SK-N-SH (cell line): ENCODE results near the gene AKR7A2. TPM values are rescaled to one million over a fixed set of nuclear protein-coding genes. Genes with fewer than 3 reads are reported as not detected.

ENCODE experiments used
- CTCF ChIA-PET: fragments of 300-600, 350-600 bp; formaldehyde crosslinking; extraction: SDS; loops from one replicate; lab custom pipeline; 2021; lab: Yijun Ruan, JAX
- POLR2A ChIA-PET: fragments of 350-600 bp; sonication (Branson Sonifier 250); formaldehyde crosslinking; extraction: SDS; loops from one replicate; lab custom pipeline; 2020; ENCODE audit warnings: antibody characterized with exemption, inconsistent platforms; lab: Yijun Ruan, JAX
- DNase-seq: peaks from one replicate; pipeline ENCODE4 v3.0.0; 2012
- H2AFZ ChIP-seq: fragments of 200-600 bp; sonication (generic); 2 replicates; pipeline ENCODE4 v1.8.1; 2016; ENCODE audit warnings: antibody characterized with exemption, mild to moderate bottlenecking, low read depth
- H3F3A ChIP-seq: fragments of 200-600 bp; sonication (generic); replicated peaks from 2 replicates; pipeline ENCODE3; 2016; ENCODE audit warnings: antibody characterized with exemption, mild to moderate bottlenecking; ENCODE audit not compliant: insufficient read depth
- H3K27ac ChIP-seq, 2 experiments: fragments of 200-500 bp in 1 of 2; fragments of 200-600 bp in 1 of 2; sonication (Bioruptor generic) in 1 of 2; sonication (generic), shearing (Covaris generic) in 1 of 2; 2 replicates each; pipeline versions ENCODE4 v1.5.1 to v1.6.1; 2014 to 2016; ENCODE audit warnings: low read depth in 2 of 2, inconsistent platforms in 1 of 2, low read length in 1 of 2, mild to moderate bottlenecking in 1 of 2, mixed read lengths in 1 of 2
- H3K27me3 ChIP-seq: fragments of 200-600 bp; sonication (generic), shearing (Covaris generic); 2 replicates; pipeline ENCODE4 v1.6.1; 2016; ENCODE audit warnings: mixed run types; ENCODE audit not compliant: insufficient read depth
- H3K36me3 ChIP-seq, 2 experiments: fragments of 200-500 bp in 1 of 2; fragments of 200-600 bp in 1 of 2; sonication (Bioruptor generic) in 1 of 2; sonication (generic) in 1 of 2; replicated peaks in 1 of 2; 2 replicates each; pipeline versions ENCODE3 to v1.5.1; 2014 to 2016; ENCODE audit warnings: low read length in 1 of 2, mild to moderate bottlenecking in 1 of 2; ENCODE audit not compliant: insufficient read depth in 2 of 2, control insufficient read depth in 1 of 2
- H3K4me1 ChIP-seq, 2 experiments: fragments of 200-500 bp in 1 of 2; fragments of 200-600 bp in 1 of 2; sonication (Bioruptor generic) in 1 of 2; sonication (generic), shearing (Covaris generic) in 1 of 2; 2 replicates each; pipeline versions ENCODE4 v1.5.1 to v1.6.1; 2014 to 2016; ENCODE audit warnings: low read depth in 1 of 2, low read length in 1 of 2, mixed run types in 1 of 2; ENCODE audit not compliant: insufficient read depth in 2 of 2, control insufficient read depth in 1 of 2
- H3K4me2 ChIP-seq: fragments of 200-600 bp; sonication (generic), shearing (Covaris generic); 2 replicates; pipeline ENCODE4 v1.6.1; 2017; ENCODE audit warnings: mixed run types
- H3K4me3 ChIP-seq, 2 experiments: fragments of 200-500 bp in 1 of 2; fragments of 200-600 bp in 1 of 2; sonication (Bioruptor generic) in 1 of 2; sonication (generic), shearing (Covaris generic) in 1 of 2; 2 replicates each; pipeline versions ENCODE4 v1.5.1 to v1.8.1; 2014 to 2016; ENCODE audit warnings: low read depth in 2 of 2, inconsistent platforms in 1 of 2, low read length in 1 of 2, mild to moderate bottlenecking in 1 of 2, mixed read lengths in 1 of 2, moderate library complexity in 1 of 2
- H3K79me2 ChIP-seq: fragments of 200-600 bp; sonication (generic); 2 replicates; pipeline ENCODE4 v1.8.1; 2017; ENCODE audit warnings: mild to moderate bottlenecking; ENCODE audit not compliant: insufficient read depth
- H3K9ac ChIP-seq: fragments of 200-600 bp; sonication (generic); 2 replicates; pipeline ENCODE4 v1.6.1; 2017; ENCODE audit warnings: mixed run types
- H3K9me2 ChIP-seq: fragments of 200-600 bp; sonication (generic); 2 replicates; pipeline ENCODE4 v1.6.1; 2017; ENCODE audit warnings: mixed run types
- H3K9me3 ChIP-seq: fragments of 200-600 bp; sonication (generic); 2 replicates; pipeline ENCODE4 v1.6.1; 2017; ENCODE audit warnings: mixed run types, mild to moderate bottlenecking, moderate library complexity
- H4K20me1 ChIP-seq: fragments of 200-600 bp; sonication (generic); 2 replicates; pipeline ENCODE4 v1.6.1; 2017; ENCODE audit warnings: mild to moderate bottlenecking, mixed run types; ENCODE audit not compliant: insufficient read depth
- EP300 ChIP-seq, 2 experiments: IDR thresholded peaks; 2 replicates each; pipeline versions ENCODE4 v1.4.0 to v1.6.1; 2012; ENCODE audit warnings: borderline replicate concordance in 1 of 2, low read depth in 1 of 2, low read length in 1 of 2
- FOSL2 ChIP-seq: IDR thresholded peaks from 2 replicates; pipeline ENCODE4 v1.4.0; 2012; ENCODE audit warnings: low read depth, mild to moderate bottlenecking, moderate library complexity, borderline replicate concordance
- FOXM1 ChIP-seq: IDR thresholded peaks from 2 replicates; pipeline ENCODE4 v1.4.0; 2012; ENCODE audit warnings: low read depth, mild to moderate bottlenecking
- JUND ChIP-seq: IDR thresholded peaks from 2 replicates; pipeline ENCODE4 v1.4.0; 2012
- NRF1 ChIP-seq: IDR thresholded peaks from 2 replicates; pipeline ENCODE4 v1.6.1; 2012; ENCODE audit warnings: low read depth, mild to moderate bottlenecking, low read length
- POLR2AphosphoS5 ChIP-seq: IDR thresholded peaks from 2 replicates; pipeline ENCODE4 v1.6.1; 2012; ENCODE audit warnings: low read depth, low read length
- RCOR1 ChIP-seq: fragments of 150-350 bp; IDR thresholded peaks from 2 replicates; pipeline ENCODE4 v1.6.1; 2017; ENCODE audit warnings: antibody characterized with exemption, low read length
- REST ChIP-seq: IDR thresholded peaks from 2 replicates; pipeline ENCODE4 v1.6.1; 2012; ENCODE audit warnings: mild to moderate bottlenecking, low read depth, low read length, moderate library complexity
- RFX5 ChIP-seq: IDR thresholded peaks from 2 replicates; pipeline ENCODE4 v1.6.1; 2012; ENCODE audit warnings: mild to moderate bottlenecking, improper control_type of control experiment, low read length
- RXRA ChIP-seq: IDR thresholded peaks from 2 replicates; pipeline ENCODE4 v1.4.0; 2012; ENCODE audit warnings: low read depth, mild to moderate bottlenecking, borderline replicate concordance
- SIN3A ChIP-seq: IDR thresholded peaks from 2 replicates; pipeline ENCODE4 v1.6.1; 2012; ENCODE audit warnings: low read depth, mild to moderate bottlenecking, low read length, moderate library complexity, borderline replicate concordance
- SMC3 ChIP-seq: IDR thresholded peaks from 2 replicates; pipeline ENCODE4 v1.6.1; 2012; ENCODE audit warnings: low read depth, low read length, improper control_type of control experiment
- TEAD4 ChIP-seq: IDR thresholded peaks from 2 replicates; pipeline ENCODE4 v1.4.0; 2012; ENCODE audit warnings: mild to moderate bottlenecking, borderline replicate concordance; ENCODE audit not compliant: insufficient read depth
- YY1 ChIP-seq: IDR thresholded peaks from 2 replicates; pipeline ENCODE4 v1.4.0; 2012; ENCODE audit warnings: low read depth, mild to moderate bottlenecking
- WGBS: methylation state at CpG from one replicate; pipeline ENCODE4 v1.1.6; 2017; ENCODE audit warnings: low lambda C conversion rate; 5-methylcytosine and 5-hydroxymethylcytosine counted together
- polyA plus RNA-seq, 3 experiments: library from polyadenylated mRNA; depleted of rRNA; stranded (reverse); fragments of >200 nt; gene quantifications; 2 replicates each; pipeline ENCODE4 v1.2.3, GENCODE V29; 2012
- TF ChIP-seq, protein P1 (sequence below): IDR thresholded peaks from 2 replicates; pipeline ENCODE4 v1.4.0; 2012; ENCODE audit warnings: low read depth, borderline replicate concordance
- TF ChIP-seq, protein P2 (sequence below): fragments of 200-600 bp; sonication (generic); IDR thresholded peaks from 2 replicates; pipeline ENCODE4 v1.6.1; 2017; ENCODE audit warnings: antibody characterized with exemption, mild to moderate bottlenecking, moderate library complexity
- TF ChIP-seq, protein P3 (sequence below): fragments of 150-350 bp; IDR thresholded peaks from 2 replicates; pipeline ENCODE4 v1.6.1; 2017; ENCODE audit warnings: antibody characterized with exemption, low read length, low read depth, borderline replicate concordance

Gene AKR7A2
- polyA plus RNA-seq, 1 of the 3 experiments (the other 2 are of a cell fraction), result 40.7 TPM

DNA sequence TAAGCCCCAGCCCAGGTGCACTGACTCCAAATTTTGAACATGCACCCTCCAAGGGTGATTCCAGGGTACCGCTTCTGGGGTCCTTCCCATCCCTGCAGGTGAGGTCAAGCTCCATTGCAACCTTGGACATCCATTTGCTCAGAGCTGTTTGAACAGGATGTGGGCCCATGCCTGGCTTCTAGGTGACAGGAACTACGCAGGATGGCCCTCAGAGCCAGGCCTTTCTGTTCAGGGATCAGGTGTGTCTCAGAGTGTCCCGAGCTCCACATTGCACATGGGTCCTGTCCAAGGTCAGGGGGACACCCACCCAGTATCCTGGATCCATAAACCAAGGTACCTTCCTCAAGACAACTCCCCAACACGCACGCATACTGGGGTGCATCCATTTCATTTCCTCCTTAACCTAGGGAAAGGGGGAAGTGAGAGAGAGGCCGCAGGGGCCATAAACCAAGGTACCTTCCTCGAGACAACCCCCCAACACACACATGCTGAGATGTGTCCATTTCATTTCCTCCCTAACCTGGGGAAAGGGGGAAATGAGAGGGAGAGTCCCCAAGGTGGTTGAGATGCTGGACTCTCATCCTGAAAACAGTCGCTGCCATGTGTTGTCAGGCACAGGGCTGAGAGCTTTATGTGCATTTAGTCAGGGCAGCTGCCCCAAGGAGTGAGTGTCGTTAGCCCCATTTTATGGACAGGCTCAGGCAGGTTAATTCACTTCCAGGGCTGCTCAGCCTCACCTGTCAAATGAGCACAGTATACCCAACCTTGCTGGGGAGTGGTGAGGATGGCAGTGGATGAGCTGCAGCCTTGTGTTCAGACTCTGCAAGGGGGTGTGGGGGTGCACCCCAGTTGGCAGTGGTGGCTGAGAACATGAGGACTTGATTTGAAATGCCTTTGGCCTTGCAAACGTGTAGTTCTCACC is 2.3 kb upstream of the AKR7A2 start:
- peaks cover 71% of the 10 kb centered on the region for H3K79me2 ChIP-seq
- POLR2A ChIA-PET, result no interaction called here
- H4K20me1 ChIP-seq, result peaks cover 13% of the 10 kb centered on the region; the same call in 1 of the 2 replicates
- TF ChIP-seq RFX5 (no peak), FOSL2 (no peak), NRF1 (no peak), RCOR1 (no peak), SMC3 (no peak), POLR2AphosphoS5 (no peak), TEAD4 (no peak), FOXM1 (no peak), JUND (no peak)
- TF ChIP-seq, protein P1, sequence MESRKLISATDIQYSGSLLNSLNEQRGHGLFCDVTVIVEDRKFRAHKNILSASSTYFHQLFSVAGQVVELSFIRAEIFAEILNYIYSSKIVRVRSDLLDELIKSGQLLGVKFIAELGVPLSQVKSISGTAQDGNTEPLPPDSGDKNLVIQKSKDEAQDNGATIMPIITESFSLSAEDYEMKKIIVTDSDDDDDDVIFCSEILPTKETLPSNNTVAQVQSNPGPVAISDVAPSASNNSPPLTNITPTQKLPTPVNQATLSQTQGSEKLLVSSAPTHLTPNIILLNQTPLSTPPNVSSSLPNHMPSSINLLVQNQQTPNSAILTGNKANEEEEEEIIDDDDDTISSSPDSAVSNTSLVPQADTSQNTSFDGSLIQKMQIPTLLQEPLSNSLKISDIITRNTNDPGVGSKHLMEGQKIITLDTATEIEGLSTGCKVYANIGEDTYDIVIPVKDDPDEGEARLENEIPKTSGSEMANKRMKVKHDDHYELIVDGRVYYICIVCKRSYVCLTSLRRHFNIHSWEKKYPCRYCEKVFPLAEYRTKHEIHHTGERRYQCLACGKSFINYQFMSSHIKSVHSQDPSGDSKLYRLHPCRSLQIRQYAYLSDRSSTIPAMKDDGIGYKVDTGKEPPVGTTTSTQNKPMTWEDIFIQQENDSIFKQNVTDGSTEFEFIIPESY, result no peak
- TF ChIP-seq, protein P2, sequence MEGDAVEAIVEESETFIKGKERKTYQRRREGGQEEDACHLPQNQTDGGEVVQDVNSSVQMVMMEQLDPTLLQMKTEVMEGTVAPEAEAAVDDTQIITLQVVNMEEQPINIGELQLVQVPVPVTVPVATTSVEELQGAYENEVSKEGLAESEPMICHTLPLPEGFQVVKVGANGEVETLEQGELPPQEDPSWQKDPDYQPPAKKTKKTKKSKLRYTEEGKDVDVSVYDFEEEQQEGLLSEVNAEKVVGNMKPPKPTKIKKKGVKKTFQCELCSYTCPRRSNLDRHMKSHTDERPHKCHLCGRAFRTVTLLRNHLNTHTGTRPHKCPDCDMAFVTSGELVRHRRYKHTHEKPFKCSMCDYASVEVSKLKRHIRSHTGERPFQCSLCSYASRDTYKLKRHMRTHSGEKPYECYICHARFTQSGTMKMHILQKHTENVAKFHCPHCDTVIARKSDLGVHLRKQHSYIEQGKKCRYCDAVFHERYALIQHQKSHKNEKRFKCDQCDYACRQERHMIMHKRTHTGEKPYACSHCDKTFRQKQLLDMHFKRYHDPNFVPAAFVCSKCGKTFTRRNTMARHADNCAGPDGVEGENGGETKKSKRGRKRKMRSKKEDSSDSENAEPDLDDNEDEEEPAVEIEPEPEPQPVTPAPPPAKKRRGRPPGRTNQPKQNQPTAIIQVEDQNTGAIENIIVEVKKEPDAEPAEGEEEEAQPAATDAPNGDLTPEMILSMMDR, result no peak
- TF ChIP-seq, all 33 proteins: peak for 0
- CTCF ChIA-PET, result interaction anchor here (0.6 to 2.4 kb wide), 2 partner anchors 9 to 348 kb away, joined by 3 to 8 read pairs; no protein-coding TSS in a partner anchor
- Histone ChIP-seq H3K36me3 (peaks cover 0 to 11% of the 10 kb centered on the region in 2 experiments), H3K9ac (no peak overlapping the region), H3K27ac (no peak overlapping the region), H2AFZ (no peak overlapping the region), H3K27me3 (no peaks in the 10 kb centered on the region), H3F3A (no peaks in the 10 kb centered on the region), H3K9me3 (no peaks in the 10 kb centered on the region), H3K4me3 (no peak overlapping the region), H3K4me2 (no peak overlapping the region), H3K4me1 (peaks cover 5 to 26% of the 10 kb centered on the region in 2 experiments; a peak in 1 of 4 replicates), H3K9me2 (no peaks in the 10 kb centered on the region)
- no peak for DNase-seq
- 95% methylated on average over 9 of the region's 10 CpGs for WGBS

GRCh38 chr1:19313636-19313959 is 1.7 kb upstream of the AKR7A2 start:
- Histone ChIP-seq H3K36me3 (peaks cover 0 to 8% of the 10 kb centered on the region in 2 experiments), H3F3A (no peaks in the 10 kb centered on the region), H4K20me1 (peaks cover 19% of the 10 kb centered on the region), H3K79me2 (peaks cover 73% of the 10 kb centered on the region), H3K27ac (no peak overlapping the region), H3K9me2 (no peaks in the 10 kb centered on the region), H3K4me2 (peak overlapping the region; percentile 98), H3K4me1 (peaks cover 5 to 26% of the 10 kb centered on the region in 2 experiments; a peak in 1 of 4 replicates), H3K9ac (no peak overlapping the region), H3K27me3 (no peaks in the 10 kb centered on the region), H2AFZ (no peak overlapping the region), H3K4me3 (no peak overlapping the region), H3K9me3 (no peaks in the 10 kb centered on the region)
- 100% methylated on average over 2 of the region's 4 CpGs for WGBS
- ChIA-PET CTCF (interaction anchor here (0.6 to 2.4 kb wide), 5 partner anchors 9 to 348 kb away, joined by 3 to 8 read pairs (median 5); no protein-coding TSS in a partner anchor), POLR2A (interaction anchor here (1.0 kb wide), 1 partner anchor 9 kb away, joined by 3 read pairs; no protein-coding TSS in a partner anchor)
- DNase-seq, result no peak
- TF ChIP-seq SMC3 (no peak), POLR2AphosphoS5 (no peak), SIN3A (no peak), REST (no peak), YY1 (no peak), NRF1 (no peak), EP300 (IDR thresholded peaks at IDR 0.05; ENCODE audit: borderline replicate concordance in 1 of 2, low read depth in 1 of 2, low read length in 1 of 2) (no peak), RXRA (no peak)
- TF ChIP-seq, protein P3, sequence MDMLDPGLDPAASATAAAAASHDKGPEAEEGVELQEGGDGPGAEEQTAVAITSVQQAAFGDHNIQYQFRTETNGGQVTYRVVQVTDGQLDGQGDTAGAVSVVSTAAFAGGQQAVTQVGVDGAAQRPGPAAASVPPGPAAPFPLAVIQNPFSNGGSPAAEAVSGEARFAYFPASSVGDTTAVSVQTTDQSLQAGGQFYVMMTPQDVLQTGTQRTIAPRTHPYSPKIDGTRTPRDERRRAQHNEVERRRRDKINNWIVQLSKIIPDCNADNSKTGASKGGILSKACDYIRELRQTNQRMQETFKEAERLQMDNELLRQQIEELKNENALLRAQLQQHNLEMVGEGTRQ, result no peak
